HepG2 (cell line): ENCODE measurements around the gene INTS3. TPM values are rescaled to one million over a fixed set of nuclear protein-coding genes. Genes with fewer than 3 reads are reported as not detected.

Experiments
- ATAC-seq: fragments of 200-7000 bp; cut with Tn5 transposase; 3 replicates; pipeline ENCODE4 v1.9.1; 2020; ENCODE audit warnings: mild to moderate bottlenecking, moderate library complexity
- BruUV-seq: library from RNA; stranded (reverse); fragments of 400-500 nt; replicated peaks from 2 replicates; lab custom pipeline; 2021; lab: Mats Ljungman, UMichigan
- CTCF ChIA-PET: fragments of 300-600 bp; formaldehyde crosslinking; extraction: SDS; loops from one replicate; lab custom pipeline; 2021; ENCODE audit warnings: low total read pairs, inconsistent platforms, low intra/inter-chr PET ratio; lab: Yijun Ruan, JAX
- POLR2A ChIA-PET: fragments of 350-600 bp; sonication (Branson Sonifier 250); formaldehyde crosslinking; loops from one replicate; lab custom pipeline; 2020; ENCODE audit warnings: antibody characterized with exemption, inconsistent platforms; lab: Yijun Ruan, JAX
- DNase-seq: peaks from one replicate; pipeline ENCODE4 v3.0.0-alpha.2; 2015; ENCODE audit warnings: low spot score
- FAIRE-seq: peaks from 3 replicates; lab custom pipeline; 2011; peaks lifted over from hg19 to GRCh38; lab: Jason Lieb, UNC
- H2AFZ ChIP-seq: one replicate; pipeline ENCODE4 v1.6.1; 2011; ENCODE audit warnings: low read length, inconsistent platforms
- H3K27ac ChIP-seq: fragments of 300-600 bp; 3 replicates; pipeline ENCODE4 v1.8.0; 2011; ENCODE audit warnings: mixed run types, mild to moderate bottlenecking, mixed read lengths, low read length, inconsistent platforms; ENCODE audit not compliant: insufficient read depth; ENCODE audit errors: extremely low read length
- H3K27me3 ChIP-seq, 2 experiments: fragments of 200-600 bp in 1 of 2; 2 replicates in 1 of 2; 3 replicates in 1 of 2; pipeline versions ENCODE4 v1.6.0 to v1.8.0; 2011; ENCODE audit warnings: low read length in 2 of 2, mild to moderate bottlenecking in 2 of 2, moderate library complexity in 2 of 2, inconsistent platforms in 1 of 2; ENCODE audit not compliant: insufficient read depth in 2 of 2, control insufficient read depth in 1 of 2
- H3K36me3 ChIP-seq, 2 experiments: fragments of 200-600 bp in 1 of 2; replicated peaks in 1 of 2; 2 replicates in 1 of 2; 3 replicates in 1 of 2; pipeline versions ENCODE4 v1.5.1 to v1.8.0; 2011; ENCODE audit warnings: low read length in 2 of 2, inconsistent platforms in 1 of 2; ENCODE audit not compliant: insufficient read depth in 2 of 2, control insufficient read depth in 1 of 2
- H3K4me1 ChIP-seq: 2 replicates; pipeline ENCODE4 v1.5.1; 2012; ENCODE audit warnings: low read length, inconsistent platforms; ENCODE audit not compliant: insufficient read depth
- H3K4me2 ChIP-seq: 2 replicates; pipeline ENCODE4 v1.6.0; 2011; ENCODE audit warnings: low read depth, low read length, inconsistent platforms
- H3K4me3 ChIP-seq, 3 experiments: fragments of 200-600 bp in 1 of 3; sonication (generic), shearing (Covaris generic) in 1 of 3; replicated peaks in 1 of 3; 2 replicates each; pipeline ENCODE4 v1.5.1; 2011 to 2016; ENCODE audit warnings: low read length in 3 of 3, inconsistent platforms in 2 of 3, low read depth in 2 of 3, mild to moderate bottlenecking in 2 of 3, control low read depth in 1 of 3, mixed read lengths in 1 of 3; ENCODE audit not compliant: insufficient read depth in 1 of 3
- H3K79me2 ChIP-seq: one replicate; pipeline ENCODE4 v1.6.1; 2011; ENCODE audit warnings: low read length, inconsistent platforms; ENCODE audit not compliant: insufficient read depth
- H3K9ac ChIP-seq: 2 replicates; pipeline ENCODE4 v1.6.0; 2011; ENCODE audit warnings: mild to moderate bottlenecking, low read depth, low read length, inconsistent platforms; ENCODE audit not compliant: insufficient read depth
- H3K9me3 ChIP-seq: 2 replicates; pipeline ENCODE4 v1.5.1; 2012; ENCODE audit warnings: mild to moderate bottlenecking, low read length
- H4K20me1 ChIP-seq: 2 replicates; pipeline ENCODE4 v1.6.0; 2011; ENCODE audit warnings: inconsistent platforms, mild to moderate bottlenecking, low read length, moderate library complexity; ENCODE audit not compliant: insufficient read depth
- AHR ChIP-seq: IDR thresholded peaks from 2 replicates; pipeline ENCODE4 v1.6.1; 2018; ENCODE audit warnings: missing genetic modification reagents, missing compliant biosample characterization
- ATF7 ChIP-seq, 2 experiments: fragments of 450-650 bp in 1 of 2; sonication (generic) in 1 of 2; formaldehyde crosslinking in 1 of 2; IDR thresholded peaks; 2 replicates each; pipeline versions ENCODE4 v1.4.0 to v1.6.1; 2016 to 2020; ENCODE audit warnings: antibody characterized with exemption in 1 of 2, mild to moderate bottlenecking in 1 of 2, missing genetic modification reagents in 1 of 2
- ATM ChIP-seq: fragments of 450-650 bp; IDR thresholded peaks from 2 replicates; pipeline ENCODE4 v1.7.1; 2017; ENCODE audit warnings: mild to moderate bottlenecking, borderline replicate concordance
- HMGXB4 ChIP-seq, 2 experiments: sonication (generic) in 1 of 2; formaldehyde crosslinking in 1 of 2; IDR thresholded peaks; 2 replicates each; pipeline versions ENCODE4 v1.4.0 to v1.6.1; 2018 to 2020; ENCODE audit warnings: missing genetic modification reagents in 2 of 2, borderline replicate concordance in 1 of 2, low read depth in 1 of 2, mild to moderate bottlenecking in 1 of 2, missing biosample characterization in 1 of 2
- LBX2 ChIP-seq: sonication (generic); formaldehyde crosslinking; IDR thresholded peaks from 2 replicates; pipeline ENCODE4 v1.5.0; 2020; ENCODE audit warnings: missing genetic modification reagents, mild to moderate bottlenecking, borderline replicate concordance
- NPAS2 ChIP-seq: sonication (generic); formaldehyde crosslinking; IDR thresholded peaks from 2 replicates; pipeline ENCODE4 v1.8.0; 2022; ENCODE audit warnings: mild to moderate bottlenecking, missing genetic modification reagents, borderline replicate concordance
- PATZ1 ChIP-seq: sonication (generic); formaldehyde crosslinking; IDR thresholded peaks from 2 replicates; pipeline ENCODE4 v1.4.0; 2020; ENCODE audit warnings: missing genetic modification reagents
- PRPF4 ChIP-seq: fragments of 200-400 bp; formaldehyde crosslinking; IDR thresholded peaks from 2 replicates; pipeline ENCODE4 v1.6.1; 2016; ENCODE audit warnings: low read length, low read depth; ENCODE audit not compliant: poor library complexity, severe bottlenecking
- ZNF33A ChIP-seq: sonication (generic); formaldehyde crosslinking; IDR thresholded peaks from 2 replicates; pipeline ENCODE4 v1.5.1; 2020; ENCODE audit warnings: missing genetic modification reagents, mild to moderate bottlenecking, moderate library complexity, borderline replicate concordance
- ZNF639 ChIP-seq: conservative IDR thresholded peaks from 2 replicates; pipeline ENCODE4 v1.6.1; 2018; ENCODE audit warnings: missing genetic modification reagents
- WGBS: methylation state at CpG from one replicate; pipeline ENCODE4 v1.1.6; 2017; ENCODE audit warnings: low lambda C conversion rate; 5-methylcytosine and 5-hydroxymethylcytosine counted together
- in situ Hi-C: cut with HindIII; loops from 2 replicates; pipeline ENCODE4 v1.10.0; 2017; ENCODE audit warnings: low pct_unique_long_range_greater_than_20kb; ENCODE audit not compliant: extremely low pct_ligation_motif_present
- intact Hi-C: fragments of 100-400 bp; cut with micrococcal nuclease; formaldehyde crosslinking; loops from one replicate; pipeline ENCODE4 v1.10.0; 2022; ENCODE audit not compliant: unreplicated experiment
- polyA plus RNA-seq, 8 experiments: library from polyadenylated mRNA; depleted of rRNA in 3 of 8; stranded (reverse) in 7 of 8; unstranded in 1 of 8; fragments of >200 nt; fragmentation: Illumina TruSeq in 4 of 8; extraction: Trizol in 4 of 8; gene quantifications; 2 replicates each; pipeline versions ENCODE4 v1.2.1 to v1.2.3, GENCODE V29; 2011 to 2016; ENCODE audit warnings: low read depth in 4 of 8, missing spikeins in 1 of 8, mixed read lengths in 1 of 8; ENCODE audit not compliant: insufficient read depth in 1 of 8
- total RNA-seq, 5 experiments: library from RNA; depleted of rRNA; stranded (reverse); fragments of >200 nt; fragmentation: Illumina TruSeq; extraction: Trizol; gene quantifications; 2 replicates each; pipeline ENCODE4 v1.2.3, GENCODE V29; 2016; ENCODE audit warnings: low read depth in 1 of 5

Gene INTS3
- total and polyA plus RNA-seq, 2 of the 13 experiments (the other 11 are each of a cell fraction or from before 2014, with no cell fraction given), result 17.2 to 27.2 TPM

- H3K27me3 ChIP-seq, result peaks cover 21 to 85% of the 10 kb centered on the region in 2 experiments
- H3K4me3 ChIP-seq, result no peak overlapping the region
- intact Hi-C loops (no loop called here), in situ Hi-C loops (loop anchor here (10.0 kb wide), 1 partner anchor 301 kb away; the partner anchor contains the start of gene RAB13)
- ChIA-PET CTCF (no interaction called here), POLR2A (no interaction called here)
- WGBS, result 35% methylated on average over 5 of the region's 5 CpGs
- TF ChIP-seq ZNF33A (no peak), ATF7 (IDR thresholded peaks at IDR 0.05) (peak; percentile 51; the same call in 1 of the 2 replicates), ATF7 (CRISPR knock-in tag; IDR thresholded peaks at IDR 0.05) (no peak)
- ATAC-seq, result no peak
- H3K4me1 ChIP-seq, result peaks cover 26% of the 10 kb centered on the region
- no TSS peak for BruUV-seq
- H2AFZ ChIP-seq, result no peak overlapping the region
- no peaks in the 10 kb centered on the region for H4K20me1 ChIP-seq
- no peaks in the 10 kb centered on the region for H3K79me2 ChIP-seq
- H3K9ac ChIP-seq, result no peak overlapping the region
- no peak overlapping the region for H3K27ac ChIP-seq
- no peak overlapping the region for H3K4me2 ChIP-seq
- FAIRE-seq, result no peak
- H3K36me3 ChIP-seq, result no peaks in the 10 kb centered on the region
- H3K9me3 ChIP-seq, result no peaks in the 10 kb centered on the region
- DNase-seq, result no peak
These were observed 44.0 kb upstream of the INTS3 start for GRCh38 chr1:153683854-153684253.

GRCh38 chr1:153684892-153685291, 43.0 kb upstream of the INTS3 start:
- POLR2A ChIA-PET, result no interaction called here
- H3K36me3 ChIP-seq, result no peaks in the 10 kb centered on the region
- no TSS peak for BruUV-seq
- TF ChIP-seq PRPF4, result no peak
- TF ChIP-seq HMGXB4 (CRISPR knock-in tag; IDR thresholded peaks at IDR 0.05; ENCODE audit: borderline replicate concordance in 1 of 2, low read depth in 1 of 2), result no peak
- TF ChIP-seq AHR (CRISPR knock-in tag), result no peak
- TF ChIP-seq NPAS2 (CRISPR knock-in tag), result no peak
- TF ChIP-seq ZNF639 (CRISPR knock-in tag), result no peak
- TF ChIP-seq ATM, result no peak
- TF ChIP-seq LBX2 (CRISPR knock-in tag), result no peak
- no peak for TF ChIP-seq PATZ1 (CRISPR knock-in tag)

More at GRCh38 chr1:153684892-153685291, 43.0 kb upstream of the INTS3 start:
- Histone ChIP-seq H3K4me3 (no peak overlapping the region), H4K20me1 (no peaks in the 10 kb centered on the region), H3K9ac (no peak overlapping the region), H3K79me2 (no peaks in the 10 kb centered on the region), H2AFZ (no peak overlapping the region), H3K27me3 (peaks cover 15 to 80% of the 10 kb centered on the region in 2 experiments; a peak in 4 of 5 replicates), H3K9me3 (no peaks in the 10 kb centered on the region), H3K27ac (no peak overlapping the region), H3K4me1 (peaks cover 18% of the 10 kb centered on the region), H3K4me2 (no peak overlapping the region)
- FAIRE-seq (no peak), ATAC-seq (no peak), DNase-seq (no peak)
- in situ Hi-C loops (loop anchor here (10.0 kb wide), 1 partner anchor 300 kb away; the partner anchor contains the start of gene RAB13), intact Hi-C loops (no loop called here)
- CTCF ChIA-PET, result no interaction called here
- 26% methylated on average over 10 of the region's 12 CpGs for WGBS
